Thoracic aorta (tissue), 2 donors: Measurements from ENCODE around the gene RIMS3. TPM values are rescaled to one million over a fixed set of nuclear protein-coding genes. Genes with fewer than 3 reads are reported as not detected.
"Not testable (repeated sequence)": the region's sequence is repeated elsewhere in the genome, so short reads cannot be mapped to it uniquely, and the experiment has no call there.

ENCODE experiments used
- ATAC-seq: fragments of 150-250 bp; one replicate; pipeline ENCODE4 v1.8.0; 2017; ENCODE audit warnings: low read depth; ENCODE audit not compliant: insufficient number of reproducible peaks, low FRiP score
- DNase-seq: peaks from one replicate; pipeline ENCODE4 v3.0.0-alpha.2; 2020; ENCODE audit warnings: low spot score
- H3K27ac ChIP-seq, 2 donors: fragments of 200-600 bp; sonication (generic); 1 replicate in 1 of 2; 2 replicates in 1 of 2; pipeline ENCODE4 v1.5.1; 2016; ENCODE audit warnings: mild to moderate bottlenecking in 2 of 2, moderate library complexity in 2 of 2
- H3K27me3 ChIP-seq: fragments of 200-600 bp; sonication (generic); replicated peaks from 2 replicates; pipeline ENCODE4 v1.6.0; 2016; ENCODE audit warnings: mild to moderate bottlenecking; ENCODE audit not compliant: insufficient read depth
- H3K36me3 ChIP-seq: fragments of 200-600 bp; sonication (generic); one replicate; pipeline ENCODE4 v1.5.1; 2016
- H3K4me1 ChIP-seq, 2 donors: fragments of 200-600 bp; sonication (generic); 1 replicate in 1 of 2; 2 replicates in 1 of 2; pipeline versions ENCODE4 v1.5.1 to v1.6.0; 2016; ENCODE audit warnings: low read depth in 2 of 2, mild to moderate bottlenecking in 1 of 2; ENCODE audit not compliant: control insufficient read depth in 1 of 2
- H3K4me3 ChIP-seq: fragments of 200-600 bp; sonication (generic); 2 replicates; pipeline ENCODE4 v1.5.1; 2016; ENCODE audit warnings: mild to moderate bottlenecking
- H3K9me3 ChIP-seq: fragments of 200-600 bp; sonication (generic); 2 replicates; pipeline ENCODE4 v1.5.1; 2016
- total RNA-seq, 2 donors: library from RNA; depleted of rRNA; stranded (reverse); fragments of >200 nt; gene quantifications; one replicate each; pipeline versions ENCODE4 v1.1.0 to v1.2.3, GENCODE V29; 2016
- TF ChIP-seq, protein P1 (sequence below): fragments of 200-600 bp; sonication (generic); IDR thresholded peaks from one replicate; pipeline ENCODE4 v1.5.1; 2019; ENCODE audit warnings: antibody characterized with exemption

RIMS3 gene
- total RNA-seq, 2 donors from 2014 or later: 18.1 to 33.7 TPM

DNA sequence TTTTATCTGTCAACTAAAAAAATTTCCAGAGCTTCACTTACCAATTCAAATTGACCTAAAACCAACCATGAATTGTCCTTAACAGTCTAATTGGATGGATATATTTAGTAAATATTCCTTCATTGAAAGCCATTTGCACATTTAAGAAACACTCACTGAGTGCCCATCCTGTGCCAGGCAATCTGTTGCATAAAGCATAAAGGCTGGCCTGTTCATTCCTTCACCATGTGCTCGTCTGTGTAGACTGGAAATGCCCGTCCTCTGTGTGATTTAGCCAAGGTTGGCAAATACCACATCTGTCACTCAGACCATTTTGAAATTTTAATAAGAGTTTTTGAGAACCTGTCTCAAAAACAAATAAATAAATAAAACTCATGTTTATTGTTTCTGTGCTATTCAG, 76.9 kb downstream of the RIMS3 start:
- Histone ChIP-seq H3K27ac (no peak overlapping the region), H3K4me3 (no peak overlapping the region), H3K27me3 (no peaks in the 10 kb centered on the region), H3K36me3 (no peaks in the 10 kb centered on the region), H3K4me1 (peaks cover 3 to 16% of the 10 kb centered on the region in 2 donors), H3K9me3 (no peaks in the 10 kb centered on the region)
- TF ChIP-seq, protein P1, sequence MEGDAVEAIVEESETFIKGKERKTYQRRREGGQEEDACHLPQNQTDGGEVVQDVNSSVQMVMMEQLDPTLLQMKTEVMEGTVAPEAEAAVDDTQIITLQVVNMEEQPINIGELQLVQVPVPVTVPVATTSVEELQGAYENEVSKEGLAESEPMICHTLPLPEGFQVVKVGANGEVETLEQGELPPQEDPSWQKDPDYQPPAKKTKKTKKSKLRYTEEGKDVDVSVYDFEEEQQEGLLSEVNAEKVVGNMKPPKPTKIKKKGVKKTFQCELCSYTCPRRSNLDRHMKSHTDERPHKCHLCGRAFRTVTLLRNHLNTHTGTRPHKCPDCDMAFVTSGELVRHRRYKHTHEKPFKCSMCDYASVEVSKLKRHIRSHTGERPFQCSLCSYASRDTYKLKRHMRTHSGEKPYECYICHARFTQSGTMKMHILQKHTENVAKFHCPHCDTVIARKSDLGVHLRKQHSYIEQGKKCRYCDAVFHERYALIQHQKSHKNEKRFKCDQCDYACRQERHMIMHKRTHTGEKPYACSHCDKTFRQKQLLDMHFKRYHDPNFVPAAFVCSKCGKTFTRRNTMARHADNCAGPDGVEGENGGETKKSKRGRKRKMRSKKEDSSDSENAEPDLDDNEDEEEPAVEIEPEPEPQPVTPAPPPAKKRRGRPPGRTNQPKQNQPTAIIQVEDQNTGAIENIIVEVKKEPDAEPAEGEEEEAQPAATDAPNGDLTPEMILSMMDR: no peak
- ATAC-seq (no peak), DNase-seq (no peak)

DNA sequence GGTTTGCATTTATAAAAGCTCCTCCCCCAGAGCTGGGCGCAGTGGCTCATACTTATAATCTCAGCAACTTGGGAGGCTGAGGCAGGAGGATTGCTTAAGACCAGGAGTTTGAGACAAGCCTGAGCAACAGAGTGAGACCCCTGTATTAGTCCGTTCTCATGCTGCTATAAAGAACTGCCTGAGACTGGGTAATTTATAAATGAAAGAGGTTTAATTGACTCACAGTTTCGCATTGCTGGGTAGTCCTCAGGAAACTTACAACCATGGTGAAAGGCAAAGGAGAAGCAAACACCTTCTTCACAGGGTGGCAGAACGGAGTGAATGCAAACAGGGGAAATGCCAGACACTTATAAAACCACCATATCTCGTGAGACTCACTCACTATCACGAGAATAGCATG, 81.5 kb downstream of the RIMS3 start:
- Histone ChIP-seq H3K36me3 (no peaks in the 10 kb centered on the region), H3K27ac (peak overlapping the region in 1 of 2 donors; percentile 74), H3K4me3 (no peak overlapping the region), H3K4me1 (peaks cover 6 to 23% of the 10 kb centered on the region in 2 donors), H3K9me3 (no peaks in the 10 kb centered on the region), H3K27me3 (no peaks in the 10 kb centered on the region)
- DNase-seq (no peak), ATAC-seq (no peak)
- TF ChIP-seq, protein P1: no peak

DNA sequence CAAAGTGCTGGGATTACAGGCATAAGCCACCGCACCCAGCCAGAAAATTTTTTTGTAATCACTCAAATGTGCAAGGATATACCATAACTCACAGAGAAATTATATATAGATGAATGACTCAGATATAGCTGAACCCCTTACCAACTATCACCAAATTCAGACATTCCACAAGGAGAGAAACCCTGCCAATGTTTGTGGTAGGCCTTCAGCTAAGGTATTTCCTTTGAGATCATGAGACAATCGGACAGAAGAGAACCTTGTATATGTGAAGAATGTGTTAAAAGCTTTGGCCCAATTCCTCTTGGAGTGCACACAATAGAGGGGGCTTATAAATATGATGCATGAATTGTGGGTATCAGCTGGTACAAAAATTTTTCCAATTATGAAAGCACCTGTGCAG, 83.4 kb downstream of the RIMS3 start:
- TF ChIP-seq, protein P1: no peak
- no peak overlapping the region for H3K27ac ChIP-seq
- H3K36me3 ChIP-seq: no peaks in the 10 kb centered on the region

DNA sequence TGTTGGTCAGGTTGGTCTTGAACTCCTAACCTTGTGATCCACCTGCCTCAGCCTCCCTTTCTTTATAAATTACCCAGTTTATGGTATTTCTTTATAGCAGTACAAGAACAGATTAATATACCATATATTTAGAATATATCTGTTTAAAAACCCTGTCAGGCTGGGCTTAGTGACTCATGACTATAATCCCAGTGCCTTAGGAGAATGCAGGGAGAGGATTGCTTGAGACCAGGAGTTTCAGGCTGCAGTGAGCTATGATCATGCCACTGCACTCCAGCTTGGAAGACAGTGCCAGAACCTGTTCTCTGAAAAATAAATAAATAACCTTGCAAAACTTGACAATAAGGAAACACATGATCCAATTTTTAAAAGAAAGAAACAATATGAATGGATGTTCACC, 90.1 kb downstream of the RIMS3 start:
- Histone ChIP-seq H3K27ac (no peak overlapping the region), H3K36me3 (no peaks in the 10 kb centered on the region), H3K9me3 (no peaks in the 10 kb centered on the region), H3K27me3 (no peaks in the 10 kb centered on the region), H3K4me3 (no peak overlapping the region), H3K4me1 (no peaks in the 10 kb centered on the region)
- no peak for ATAC-seq
- no peak for DNase-seq
- TF ChIP-seq, protein P1: no peak

More for the DNA sequence above, 83.4 kb downstream of the RIMS3 start:
- no peak for DNase-seq
- Histone ChIP-seq H3K4me1 (peaks cover 6 to 23% of the 10 kb centered on the region in 2 donors), H3K27me3 (no peaks in the 10 kb centered on the region), H3K4me3 (no peak overlapping the region), H3K9me3 (no peaks in the 10 kb centered on the region)
- no peak for ATAC-seq

DNA sequence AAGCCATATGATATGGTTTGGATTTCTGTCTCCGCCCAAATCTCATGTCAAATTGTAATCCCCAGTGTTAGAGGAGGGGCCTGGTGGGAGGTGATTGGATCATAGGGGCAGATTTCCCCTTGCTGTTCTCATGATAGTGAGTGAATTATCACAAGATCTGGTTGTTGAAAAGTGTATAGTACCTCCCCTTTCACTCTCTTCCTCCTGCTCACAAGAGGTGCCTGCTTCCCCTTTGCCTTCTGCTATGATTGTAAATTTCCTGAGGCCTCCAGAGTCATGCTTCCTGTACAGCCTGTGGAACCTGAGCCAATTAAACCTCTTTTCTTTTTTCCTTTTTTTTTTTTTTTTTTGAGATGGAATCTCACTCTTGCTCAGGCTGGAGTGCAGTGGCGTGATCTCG, 90.7 kb downstream of the RIMS3 start:
- not testable (repeated sequence) for ATAC-seq, H3K4me3 ChIP-seq, H3K27me3 ChIP-seq, H3K4me1 ChIP-seq, H3K9me3 ChIP-seq, H3K36me3 ChIP-seq, H3K27ac ChIP-seq, DNase-seq

Other genes starting within 250 kb of the RIMS3 start
- under 1 TPM; 0.71 to 0.95 TPM for gene ZFP69B, start 215.2 kb downstream of the RIMS3 start, total RNA-seq
- 1 to 10 TPM; 3.2 to 5.1 TPM for gene ZFP69, start 188.4 kb downstream of the RIMS3 start, total RNA-seq
- gene EXO5, start 156.9 kb downstream of the RIMS3 start, total RNA-seq: 1 to 10 TPM; 2.2 to 2.8 TPM
- gene ZNF684, start 134.0 kb downstream of the RIMS3 start, total RNA-seq: 10 to 100 TPM in 1 of 2 donors, 1 to 10 TPM in 1; 8.4 to 12.3 TPM
- 10 to 100 TPM; 38.9 to 40.6 TPM for gene NFYC, start 26.0 kb upstream of the RIMS3 start, total RNA-seq
- 10 to 100 TPM in 1 of 2 donors, 1 to 10 TPM in 1; 5.7 to 11.5 TPM for gene KCNQ4, start 118.1 kb upstream of the RIMS3 start, total RNA-seq
- gene CITED4, start 196.7 kb upstream of the RIMS3 start, total RNA-seq: 10 to 100 TPM; 53.5 to 55.9 TPM